ENCODE measurements around the gene TTC12. TPM values are rescaled to one million over a fixed set of nuclear protein-coding genes. Genes with fewer than 3 reads are reported as not detected.

TTC12 gene
- total RNA-seq, 1 experiment from 2014 or later = 11.9 TPM

- DNase-seq (ENCODE audit: low spot score) = no peak
Observed at GRCh38 chr11:113329725-113330124, 15.3 kb downstream of the TTC12 start.

- no peak for DNase-seq (ENCODE audit: low spot score)
Observed at GRCh38 chr11:113331441-113331840, 17.1 kb downstream of the TTC12 start.

- no peak for DNase-seq (ENCODE audit: low spot score)
Observed at GRCh38 chr11:113332023-113332422, 17.6 kb downstream of the TTC12 start.

- no peak for DNase-seq (ENCODE audit: low spot score)
Observed at GRCh38 chr11:113332638-113333329, 18.4 kb downstream of the TTC12 start.

GRCh38 chr11:113334183-113334582 lies 19.8 kb downstream of the TTC12 start:
- no peak for DNase-seq (ENCODE audit: low spot score)

- DNase-seq (ENCODE audit: low spot score) = no peak
Observed at GRCh38 chr11:113338730-113339129, 24.3 kb downstream of the TTC12 start.

GRCh38 chr11:113339929-113340589 lies 25.7 kb downstream of the TTC12 start:
- DNase-seq (ENCODE audit: low spot score) = no peak

- no peak for DNase-seq (ENCODE audit: low spot score)
Observed at GRCh38 chr11:113341388-113342165, 27.2 kb downstream of the TTC12 start.

- no peak for DNase-seq (ENCODE audit: low spot score)
Observed at GRCh38 chr11:113345978-113346377, 31.6 kb downstream of the TTC12 start.

- no peak for DNase-seq (ENCODE audit: low spot score)
Observed at GRCh38 chr11:113349528-113349927, 35.1 kb downstream of the TTC12 start.

GRCh38 chr11:113350336-113351067 lies 36.1 kb downstream of the TTC12 start:
- no peak for DNase-seq (ENCODE audit: low spot score)

- DNase-seq (ENCODE audit: low spot score) = no peak
Observed at GRCh38 chr11:113351068-113351450, 36.7 kb downstream of the TTC12 start.

GRCh38 chr11:113351480-113351879 lies 37.1 kb downstream of the TTC12 start:
- no peak for DNase-seq (ENCODE audit: low spot score)

- no peak for DNase-seq (ENCODE audit: low spot score)
Observed at GRCh38 chr11:113356203-113356602, 41.8 kb downstream of the TTC12 start.

- no peak for DNase-seq (ENCODE audit: low spot score)
Observed at GRCh38 chr11:113363406-113363805, 49.0 kb downstream of the TTC12 start.

GRCh38 chr11:113363996-113364641 lies 49.7 kb downstream of the TTC12 start:
- DNase-seq (ENCODE audit: low spot score) = no peak

- no peak for DNase-seq (ENCODE audit: low spot score)
Observed at GRCh38 chr11:113365895-113366294, 51.5 kb downstream of the TTC12 start.

- no peak for DNase-seq (ENCODE audit: low spot score)
Observed at GRCh38 chr11:113369411-113369810, 55.0 kb downstream of the TTC12 start.

GRCh38 chr11:113370634-113371033 lies 56.3 kb downstream of the TTC12 start:
- no peak for DNase-seq (ENCODE audit: low spot score)

GRCh38 chr11:113372309-113372708 lies 57.9 kb downstream of the TTC12 start:
- DNase-seq (ENCODE audit: low spot score) = no peak

GRCh38 chr11:113373306-113373705 lies 58.9 kb downstream of the TTC12 start:
- DNase-seq (ENCODE audit: low spot score) = no peak

Data from HT-29 (cell line).